Kidney (tissue), 14 donors: ENCODE results near the gene COG2. TPM values are rescaled to one million over a fixed set of nuclear protein-coding genes. Genes with fewer than 3 reads are reported as not detected.

Source experiments
- DNase-seq, 5 donors: peaks; one replicate each; pipeline ENCODE4 v3.0.0-alpha.2; 2013 to 2020
- FAIRE-seq: peaks from 2 replicates; lab custom pipeline; 2012; peaks lifted over from hg19 to GRCh38; lab: Jason Lieb, UNC
- H3K27ac ChIP-seq, 2 donors: one replicate each; pipeline ENCODE4 v1.7.0; 2013; ENCODE audit warnings: low read depth in 2 of 2, low read length in 2 of 2, inconsistent platforms in 1 of 2
- H3K27me3 ChIP-seq: one replicate; pipeline ENCODE4 v1.7.1; 2013; ENCODE audit warnings: low read length, inconsistent platforms; ENCODE audit not compliant: control insufficient read depth, insufficient read depth
- H3K36me3 ChIP-seq, 3 donors: one replicate each; pipeline versions ENCODE4 v1.7.0 to v1.7.1; 2013; ENCODE audit warnings: low read length in 3 of 3, control low read depth in 1 of 3, inconsistent platforms in 1 of 3; ENCODE audit not compliant: insufficient read depth in 3 of 3, control insufficient read depth in 2 of 3
- H3K4me1 ChIP-seq, 3 donors: one replicate each; pipeline versions ENCODE4 v1.7.0 to v1.7.1; 2013; ENCODE audit warnings: low read length in 3 of 3, inconsistent platforms in 1 of 3, low read depth in 1 of 3; ENCODE audit not compliant: control insufficient read depth in 2 of 3, insufficient read depth in 2 of 3
- H3K4me3 ChIP-seq, 3 donors: one replicate each; pipeline versions ENCODE4 v1.7.0 to v1.8.1; 2013; ENCODE audit warnings: low read length in 3 of 3, control low read depth in 1 of 3, inconsistent platforms in 1 of 3
- H3K9ac ChIP-seq, 3 donors: one replicate each; pipeline versions ENCODE4 v1.7.0 to v1.7.1; 2013; ENCODE audit warnings: low read length in 3 of 3, control low read depth in 1 of 3, inconsistent platforms in 1 of 3
- H3K9me3 ChIP-seq, 3 donors: one replicate each; pipeline versions ENCODE4 v1.7.0 to v1.7.1; 2013; ENCODE audit warnings: low read length in 3 of 3, control low read depth in 1 of 3, inconsistent platforms in 1 of 3; ENCODE audit not compliant: control insufficient read depth in 2 of 3, insufficient read depth in 1 of 3
- CTCF ChIP-seq: IDR thresholded peaks from 3 replicates; pipeline ENCODE4 v1.5.1; 2012; ENCODE audit warnings: mild to moderate bottlenecking, moderate library complexity, borderline replicate concordance; ENCODE audit not compliant: insufficient read depth; ENCODE audit errors: extremely low read depth
- intact Hi-C: fragments of 100-400 bp; cut with DNase I; formaldehyde crosslinking; loops from one replicate; pipeline ENCODE4 v1.11.1; 2022
- polyA plus RNA-seq: library from polyadenylated mRNA; stranded (reverse); fragments of 350-450 nt; fragmentation: Illumina TruSeq; extraction: RNeasy Lipid Tissue Mini Kit (QIAGEN cat#74804); gene quantifications from one replicate; pipeline ENCODE4 v1.2.3, GENCODE V29; 2014; ENCODE audit warnings: low read depth, low replicate concordance; ENCODE audit not compliant: insufficient read depth
- total RNA-seq: library from RNA; stranded (reverse); fragmentation: NEBNext Ultra II Directional; extraction: Animal tissue kit (Norgen Biotek cat#: 25700); gene quantifications from one replicate; pipeline ENCODE4 v1.2.1, GENCODE V29; 2021
- donor health status: control.
- donor health status: control.
- donor health status: control.
- donor health status: control.
- donor health status: control.
- donor health status: DM: yes; HTN: yes; CAD: no.
- donor health status: Normal renal cell carcinoma (clear cell type).

Gene COG2
- total and polyA plus RNA-seq, 2 donors from 2014 or later, result 17.9 to 30.7 TPM

DNA sequence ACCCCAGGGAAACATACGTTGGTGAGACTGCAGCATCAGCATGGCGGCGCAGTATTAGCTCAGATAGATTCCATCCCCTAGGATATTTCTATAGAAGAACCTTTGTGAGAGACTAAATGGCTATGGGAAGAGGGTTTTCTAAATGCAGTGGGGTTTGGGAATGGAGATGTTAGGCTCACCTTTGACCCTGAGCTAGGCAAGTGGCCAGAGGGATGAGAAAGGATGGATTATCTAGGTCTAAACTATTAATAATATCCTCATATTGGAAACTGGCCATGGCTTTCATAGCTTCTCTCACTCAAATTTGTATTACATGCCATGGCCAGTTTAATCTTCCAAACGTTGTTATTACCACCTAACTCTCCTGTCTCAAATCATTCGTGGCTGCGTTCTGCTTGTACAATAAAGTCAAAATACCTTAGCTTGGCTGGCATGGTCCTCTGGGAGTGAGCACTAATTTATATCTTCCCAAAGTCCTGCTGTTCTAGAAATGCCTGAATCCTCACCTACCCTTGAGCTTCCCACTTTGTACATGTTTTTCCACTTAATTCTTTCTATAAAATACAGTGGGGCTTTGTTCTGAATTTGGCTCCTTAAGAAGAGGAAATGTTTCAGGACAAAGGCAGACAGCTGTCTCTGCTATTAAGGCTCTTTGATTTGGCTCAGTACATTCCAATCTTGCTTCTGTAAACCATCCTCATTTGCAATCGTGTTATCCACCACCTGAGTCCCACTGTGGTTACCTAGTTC, 31.0 kb upstream of the COG2 start:
- H3K9me3 ChIP-seq, result no peaks in the 10 kb centered on the region
- intact Hi-C loops, result no loop called here
- H3K36me3 ChIP-seq, result no peaks in the 10 kb centered on the region
- H3K4me3 ChIP-seq, result no peak overlapping the region
- no peaks in the 10 kb centered on the region for H3K4me1 ChIP-seq
- no peak overlapping the region for H3K9ac ChIP-seq
- H3K27me3 ChIP-seq, result no peaks in the 10 kb centered on the region
- H3K27ac ChIP-seq, result no peak overlapping the region
- TF ChIP-seq CTCF, result no peak
- no peak for FAIRE-seq
- DNase-seq, result no peak

DNA sequence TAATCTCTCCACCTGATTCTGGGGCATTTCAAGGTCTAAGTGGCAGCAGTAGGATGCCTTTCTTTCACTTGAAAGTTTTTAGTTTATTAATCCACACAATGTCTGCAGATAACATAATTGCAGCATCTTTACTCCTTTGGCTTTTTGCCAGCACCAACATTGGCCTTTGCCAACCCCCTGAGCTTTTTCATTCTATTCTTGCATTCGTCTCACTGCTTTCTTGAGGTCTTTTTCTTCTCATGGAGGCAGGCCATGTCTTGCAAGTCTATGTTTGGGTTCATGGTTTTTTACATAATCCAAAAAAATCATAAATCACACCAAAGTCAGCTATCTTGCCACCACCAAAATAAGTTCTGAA, 30.4 kb upstream of the COG2 start:
- no peak for TF ChIP-seq CTCF
- no peak for FAIRE-seq
- no peak for DNase-seq
- no peaks in the 10 kb centered on the region for H3K36me3 ChIP-seq
- H3K27me3 ChIP-seq, result no peaks in the 10 kb centered on the region
- no peak overlapping the region for H3K9ac ChIP-seq
- intact Hi-C loops, result no loop called here
- H3K4me3 ChIP-seq, result no peak overlapping the region
- H3K27ac ChIP-seq, result no peak overlapping the region
- no peaks in the 10 kb centered on the region for H3K4me1 ChIP-seq
- no peaks in the 10 kb centered on the region for H3K9me3 ChIP-seq

DNA sequence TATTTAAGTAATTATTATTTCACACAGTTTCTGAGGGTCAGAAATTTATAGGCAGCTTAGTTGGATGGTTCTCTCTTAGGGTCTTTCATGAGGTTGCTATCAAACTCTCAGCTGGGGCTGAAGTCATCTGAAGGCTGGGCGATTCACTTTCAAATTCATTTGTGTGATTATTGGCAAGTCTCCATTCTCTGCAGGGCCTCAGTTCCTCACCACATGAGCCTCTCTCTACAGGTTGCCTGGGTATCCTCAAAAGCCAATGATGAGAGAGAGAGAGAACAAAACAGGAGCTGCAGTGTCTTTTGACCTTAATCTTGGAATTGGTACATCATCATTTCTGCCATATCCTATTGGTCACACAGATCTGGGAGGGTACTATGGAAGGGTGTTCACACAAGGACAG, 29.6 kb upstream of the COG2 start:
- Histone ChIP-seq H3K4me3 (no peak overlapping the region), H3K9ac (no peak overlapping the region), H3K4me1 (no peaks in the 10 kb centered on the region), H3K36me3 (no peaks in the 10 kb centered on the region), H3K27ac (no peak overlapping the region), H3K9me3 (no peaks in the 10 kb centered on the region), H3K27me3 (no peaks in the 10 kb centered on the region)
- intact Hi-C loops, result no loop called here
- FAIRE-seq (no peak), DNase-seq (no peak)
- TF ChIP-seq CTCF, result no peak

GRCh38 chr1:230614121-230614520, 28.2 kb upstream of the COG2 start:
- FAIRE-seq, result no peak
- intact Hi-C loops, result no loop called here

More at GRCh38 chr1:230614121-230614520, 28.2 kb upstream of the COG2 start:
- no peaks in the 10 kb centered on the region for H3K9me3 ChIP-seq
- no peak overlapping the region for H3K9ac ChIP-seq
- no peak overlapping the region for H3K27ac ChIP-seq
- H3K36me3 ChIP-seq, result no peaks in the 10 kb centered on the region
- no peak for TF ChIP-seq CTCF
- H3K4me1 ChIP-seq, result no peaks in the 10 kb centered on the region
- no peak overlapping the region for H3K4me3 ChIP-seq
- no peak for DNase-seq
- no peaks in the 10 kb centered on the region for H3K27me3 ChIP-seq
